NOMO-1 (cell line): Measurements from ENCODE around the gene SIRPB2.

ENCODE experiments used
- DNase-seq, 2 experiments: peaks; one replicate each; lab custom pipeline; 2025; ENCODE audit not compliant: unreplicated experiment in 2 of 2; lab: John Stamatoyannopoulos, UW

Gene SIRPB2

DNA sequence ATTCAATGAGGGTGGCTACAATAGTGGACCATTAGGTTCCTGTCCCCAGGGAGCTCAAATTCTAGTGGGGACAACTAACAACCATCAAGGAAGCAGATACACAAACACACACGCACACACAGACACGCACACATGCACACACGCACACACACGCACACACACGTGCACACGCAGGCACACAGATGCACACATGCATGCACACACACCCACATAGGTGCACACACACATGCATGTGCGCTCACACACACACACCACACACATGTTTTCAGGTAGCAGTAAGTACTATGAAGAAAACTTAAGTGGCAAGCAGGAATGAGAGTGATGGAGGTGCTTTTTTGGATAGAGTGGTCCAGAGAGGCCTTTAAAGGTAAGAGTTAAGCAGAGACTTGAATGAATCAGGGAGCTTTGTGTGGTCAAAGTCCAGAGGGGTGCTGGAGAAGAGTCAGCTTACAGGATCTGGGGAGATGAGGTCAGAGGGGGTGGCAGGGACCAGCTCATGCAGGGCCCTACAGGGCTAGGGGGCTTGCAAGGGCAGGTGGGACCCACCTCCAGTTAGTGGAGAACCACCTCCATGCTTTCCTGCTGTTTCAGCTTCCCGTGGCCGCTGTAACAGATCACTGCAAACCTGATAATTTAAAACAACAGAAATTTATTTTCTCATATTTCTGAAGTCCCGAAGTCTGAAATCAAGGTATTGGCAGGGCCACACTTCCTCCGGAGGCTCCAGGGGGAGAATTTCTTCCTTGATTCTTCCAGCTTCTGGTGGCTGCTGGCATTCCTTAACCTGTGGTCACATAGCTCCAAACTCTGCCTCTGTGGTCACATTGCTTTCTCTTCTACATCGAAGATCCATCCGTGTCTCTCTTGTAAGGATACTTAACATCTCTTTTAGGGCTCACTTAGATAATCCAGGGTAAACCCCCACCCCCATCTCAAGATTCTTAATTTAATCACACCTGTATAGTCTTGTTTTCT is 17.7 kb downstream of the SIRPB2 start:
- no peak for DNase-seq

DNA sequence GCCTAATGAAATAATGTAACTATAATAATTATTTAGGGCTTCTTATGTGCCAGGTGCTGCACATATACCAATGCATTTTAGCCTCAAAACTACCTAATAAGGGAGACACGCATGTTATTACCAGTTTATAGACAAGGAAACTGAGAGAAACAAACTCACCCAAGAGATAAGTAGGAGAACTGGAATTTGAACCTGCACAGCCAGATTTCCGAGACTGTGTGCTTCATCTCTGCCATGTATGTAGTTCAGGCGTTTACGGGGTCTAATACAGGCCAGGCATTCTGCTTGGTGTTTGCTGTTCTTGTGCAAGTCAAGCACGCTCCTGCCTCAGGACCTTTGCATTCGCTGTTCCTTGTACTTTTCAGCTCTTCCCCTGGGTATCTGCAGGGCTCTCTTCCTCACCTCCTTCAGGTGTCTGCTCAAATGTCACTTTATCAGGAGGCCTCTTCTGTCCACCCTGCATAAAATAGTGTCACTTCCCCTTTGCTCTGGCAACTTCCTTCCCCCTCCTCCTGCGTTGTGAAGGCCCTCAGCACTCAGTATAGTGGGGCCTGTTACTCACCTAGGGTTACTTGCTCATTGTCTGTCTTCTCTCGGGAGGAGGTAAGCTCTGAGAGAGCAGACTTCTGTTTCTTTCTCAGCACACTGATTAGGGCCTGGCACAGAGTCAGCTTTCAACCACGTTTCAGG is 18.5 kb downstream of the SIRPB2 start:
- peak; percentile 87 to 88 for DNase-seq

DNA sequence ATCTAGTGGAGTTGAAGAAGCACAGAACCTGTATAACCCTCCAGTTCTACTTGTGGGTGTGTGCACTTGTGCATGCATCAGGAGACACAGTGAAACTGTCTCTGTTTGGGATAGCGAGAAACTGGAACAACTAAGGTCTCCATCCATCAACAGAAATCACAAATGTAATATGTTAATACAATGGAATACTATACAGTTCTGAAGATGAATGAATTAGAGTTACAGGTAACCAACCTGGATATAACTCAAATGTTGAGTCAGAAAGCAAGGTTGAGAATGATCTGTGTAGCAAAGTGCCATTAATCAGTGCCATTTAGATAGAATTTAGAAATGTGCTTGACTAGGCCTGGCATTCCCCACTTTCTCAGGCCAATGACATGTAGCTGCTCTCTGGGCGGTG is 20.0 kb downstream of the SIRPB2 start:
- DNase-seq: no peak

DNA sequence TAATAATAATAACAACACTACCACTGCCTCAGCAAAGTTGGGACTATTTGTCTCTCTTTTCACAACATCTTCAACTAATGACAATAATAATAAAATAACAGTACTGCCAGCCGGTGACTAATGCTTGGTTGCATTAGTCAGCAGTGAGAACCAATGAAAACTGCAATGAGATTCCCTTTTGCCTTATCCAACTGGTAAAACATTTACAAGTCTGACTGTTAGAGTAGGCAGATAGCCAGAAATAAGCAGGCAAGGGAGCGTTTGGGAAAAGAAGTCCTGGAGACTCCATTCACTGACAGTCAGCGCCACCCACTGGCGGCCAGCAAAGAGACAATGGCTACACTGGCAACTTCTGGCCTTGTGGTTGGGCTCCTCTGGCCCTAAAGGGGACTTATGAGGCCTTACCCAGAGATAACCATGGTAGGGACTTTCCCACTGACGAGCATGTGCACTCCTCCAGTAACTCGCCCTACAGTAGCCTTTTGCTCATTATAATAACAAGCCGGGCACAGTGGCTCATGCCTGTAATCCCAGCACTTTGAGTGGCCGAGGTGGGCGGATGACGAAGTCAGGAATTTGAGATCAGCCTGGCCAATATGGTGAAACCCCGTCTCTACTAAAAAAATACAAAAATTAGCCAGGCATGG is 21.2 kb downstream of the SIRPB2 start:
- no peak for DNase-seq

DNA sequence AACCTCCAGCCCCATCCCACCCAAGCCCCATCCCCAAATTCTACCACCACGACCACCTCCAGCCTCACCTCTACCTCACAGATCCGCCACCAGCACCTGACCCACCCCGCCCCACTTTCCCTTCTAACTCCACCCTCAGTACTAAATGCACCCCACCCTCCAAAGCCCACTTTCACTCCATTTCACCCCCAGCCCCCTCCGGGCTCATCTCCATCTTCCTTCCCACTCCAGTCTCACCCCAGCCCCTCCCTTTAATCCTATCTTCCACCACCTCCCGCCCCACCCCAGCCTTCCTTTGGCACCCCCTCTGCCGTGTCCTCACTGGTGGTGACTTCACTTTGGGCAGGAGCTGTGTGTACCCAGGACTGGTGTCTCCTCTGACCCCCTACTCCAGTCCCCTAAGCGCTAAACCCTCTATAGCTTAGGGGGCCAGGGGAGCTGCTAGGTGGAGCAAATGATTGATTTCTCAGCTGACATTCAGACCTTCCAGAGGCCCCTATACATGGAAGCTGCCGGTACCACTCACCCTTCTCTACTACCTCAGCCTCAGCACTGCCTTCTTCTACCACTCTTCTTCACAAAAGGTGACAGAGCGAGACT is 21.8 kb downstream of the SIRPB2 start:
- DNase-seq: no peak

DNA sequence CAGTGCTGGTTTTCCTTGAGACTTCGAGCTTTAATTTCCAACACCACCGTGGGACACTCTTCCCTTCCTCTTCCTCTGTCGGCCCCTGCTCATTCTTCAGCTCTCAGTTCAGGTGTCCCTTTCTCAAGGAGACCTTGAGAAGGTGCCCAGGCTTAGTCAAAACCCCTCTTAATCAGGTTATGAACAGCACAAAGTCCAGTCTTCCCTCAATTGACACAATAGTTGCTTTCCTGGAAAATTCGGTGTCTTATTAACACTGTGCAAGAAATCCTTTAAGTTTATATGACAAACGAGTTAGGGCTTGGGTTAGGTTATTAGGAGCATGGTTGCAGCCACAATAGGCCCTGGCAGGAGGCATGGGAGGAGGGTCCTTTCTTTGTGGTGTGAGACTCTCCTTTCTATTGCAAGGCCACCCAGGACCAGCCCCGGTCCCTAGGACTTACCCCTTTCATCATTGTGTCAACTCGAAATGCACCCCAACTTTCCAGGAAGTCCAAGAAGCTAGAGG is 23.0 kb downstream of the SIRPB2 start:
- no peak for DNase-seq

DNA sequence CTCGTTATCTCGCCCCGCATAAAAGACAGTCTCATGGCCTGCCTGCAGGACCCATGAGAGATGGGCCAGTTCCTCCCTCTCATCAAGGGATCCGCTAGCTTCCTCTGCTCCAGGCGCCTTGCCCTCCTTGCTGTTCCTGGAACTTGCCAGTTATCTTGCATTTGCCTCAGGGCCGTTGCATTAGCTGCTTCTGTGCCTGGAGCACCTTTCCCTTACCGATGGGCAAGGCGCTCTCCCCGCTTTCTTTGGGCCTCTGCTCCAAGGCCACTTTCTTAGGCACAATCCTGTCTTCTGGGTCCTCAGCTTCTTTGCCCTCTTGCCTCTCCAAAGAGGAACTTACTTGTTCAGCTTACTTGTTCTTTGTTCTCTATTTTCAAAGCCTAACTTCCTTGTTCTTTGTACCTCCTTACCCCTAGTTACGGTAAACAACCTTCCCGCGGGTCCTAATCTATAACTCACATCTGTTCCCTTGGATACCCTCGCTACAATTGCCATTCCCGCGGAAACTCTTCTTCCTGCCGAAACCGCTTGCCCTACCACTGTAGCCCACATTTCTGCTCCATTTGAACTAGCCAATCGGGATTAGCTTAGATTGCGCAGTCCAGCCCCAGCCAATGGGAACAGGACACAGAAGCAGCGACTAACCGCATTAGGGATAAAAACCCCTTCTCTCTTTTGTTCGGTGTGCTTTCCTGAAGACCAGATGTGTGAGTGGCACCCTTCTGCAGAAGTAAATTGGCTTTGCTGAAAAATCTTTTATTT is 23.7 kb downstream of the SIRPB2 start:
- DNase-seq: peak; percentile 79 to 87

DNA sequence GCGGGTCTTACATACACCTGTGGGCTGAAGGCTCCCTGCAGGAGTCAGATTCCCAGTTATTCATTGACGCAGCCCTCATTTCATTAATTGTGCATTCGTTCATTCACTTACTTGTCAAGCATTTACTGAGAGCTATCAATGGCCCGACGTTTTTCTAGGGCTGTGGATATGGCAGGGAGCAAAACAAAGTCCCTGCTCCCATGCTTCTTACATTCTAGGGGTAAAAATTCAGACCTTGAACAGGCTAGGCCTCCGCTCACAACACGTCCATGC is 24.2 kb downstream of the SIRPB2 start:
- no peak for DNase-seq

DNA sequence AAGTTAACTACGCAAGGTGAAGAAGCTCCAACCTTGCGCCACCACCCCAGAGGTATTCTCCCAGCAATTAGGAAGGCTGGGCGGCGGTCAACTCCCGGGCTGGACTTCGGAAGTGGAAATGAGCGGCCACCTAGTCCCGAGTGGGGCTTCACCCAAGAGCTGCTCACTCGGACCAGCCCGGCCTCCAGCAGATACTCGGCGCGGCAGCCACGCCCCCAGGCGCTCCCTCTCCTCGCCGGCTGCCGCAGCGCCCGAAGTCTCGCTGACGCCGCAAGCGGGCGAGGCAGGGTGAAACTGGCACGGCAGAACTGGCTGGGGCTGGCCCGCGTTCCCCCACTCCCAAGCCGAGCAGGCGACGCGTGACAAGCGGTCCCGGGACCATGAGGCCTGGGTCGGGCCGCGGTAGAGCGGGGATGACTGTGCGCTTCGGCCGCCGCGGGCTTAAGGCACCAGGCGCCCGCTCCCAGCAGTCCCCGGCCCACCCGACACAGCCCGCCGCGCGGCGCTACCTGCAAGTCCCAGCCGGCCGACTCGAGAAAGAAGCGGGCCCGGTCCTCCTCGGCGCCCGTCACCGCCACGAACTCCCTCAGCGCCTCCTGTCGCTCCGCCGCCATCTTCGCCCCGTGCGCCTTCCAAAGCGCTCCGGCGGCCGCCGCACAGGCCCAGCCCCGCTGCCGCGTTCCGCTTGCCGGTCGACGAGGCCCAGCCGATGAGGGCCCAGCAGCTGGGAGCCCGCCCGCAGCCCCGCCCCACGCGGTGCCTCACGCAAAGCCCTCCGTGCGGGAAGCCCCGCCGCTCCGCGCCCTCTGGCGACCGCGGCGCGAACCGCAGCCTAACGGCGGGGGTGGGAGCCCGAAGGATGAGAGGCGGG is 24.8 kb downstream of the SIRPB2 start, which contains the start of gene NSFL1C:
NSFL1C (minus strand) TSS at position 639 of the 871 bp plus-strand sequence; CDS start at position 614, 25 bp downstream.
- peak; percentile 74 to 91 for DNase-seq

DNA sequence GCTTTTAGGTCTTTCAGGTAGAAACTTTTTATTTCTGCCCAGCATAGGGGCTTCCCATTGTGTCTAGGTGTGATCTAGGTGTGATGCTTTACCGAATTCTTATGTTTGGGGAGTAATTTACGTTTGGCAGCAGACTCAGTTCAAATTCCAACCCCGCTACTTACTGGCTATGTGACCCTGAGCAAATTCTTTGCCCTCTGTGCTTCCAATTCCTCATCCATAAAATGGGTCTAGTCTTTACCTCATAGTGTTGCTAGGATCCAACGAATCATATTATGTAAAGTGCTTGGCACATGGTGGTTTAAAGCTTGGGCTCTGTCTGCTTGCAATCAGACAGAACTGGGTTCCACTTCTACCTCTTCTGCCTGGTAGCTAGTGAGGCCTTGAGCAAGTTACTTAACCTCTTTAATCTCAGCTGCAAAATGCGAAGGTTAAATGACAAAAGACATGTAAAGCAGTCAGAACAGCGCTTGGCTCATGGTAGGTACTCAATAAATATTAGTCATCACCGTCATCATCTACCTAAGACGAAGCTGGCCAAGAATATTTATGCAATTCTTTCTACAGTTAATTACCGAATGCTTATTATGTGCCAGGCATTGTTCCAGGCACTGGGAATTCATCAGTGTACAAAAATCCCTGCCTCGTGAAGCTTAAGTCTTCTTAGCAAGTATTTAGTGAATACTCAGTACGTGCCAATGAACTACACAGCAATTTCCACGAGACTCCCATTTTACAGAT is 25.6 kb downstream of the SIRPB2 start:
- no peak for DNase-seq

DNA sequence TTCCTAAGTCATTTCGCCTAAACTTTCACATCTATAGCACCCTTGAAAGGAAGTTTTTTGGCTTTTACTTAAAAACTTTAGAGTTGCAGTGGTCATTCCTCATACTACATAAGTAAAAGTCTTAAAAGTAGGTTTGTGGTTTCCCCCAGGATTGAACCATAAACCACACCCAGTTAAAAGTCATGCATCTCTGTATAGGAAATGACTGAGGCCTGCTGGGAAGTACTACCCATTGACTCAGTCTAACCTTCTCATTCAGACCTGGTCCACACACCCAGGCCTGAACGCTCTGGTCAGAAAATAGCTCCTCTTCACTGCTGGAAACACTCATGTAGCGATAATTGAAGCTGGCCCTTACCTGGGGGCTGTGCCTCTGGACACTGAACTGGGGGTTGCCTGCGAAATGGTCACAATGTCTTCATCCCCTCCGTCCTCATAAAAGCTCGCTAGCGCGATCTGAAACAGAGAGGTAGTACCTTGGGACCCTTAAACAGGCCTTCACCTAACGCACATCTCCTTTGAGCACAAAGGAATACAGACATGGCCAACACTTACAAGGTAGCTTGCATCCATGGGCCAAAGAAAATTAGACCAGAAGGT is 27.1 kb downstream of the SIRPB2 start:
- no peak for DNase-seq

DNA sequence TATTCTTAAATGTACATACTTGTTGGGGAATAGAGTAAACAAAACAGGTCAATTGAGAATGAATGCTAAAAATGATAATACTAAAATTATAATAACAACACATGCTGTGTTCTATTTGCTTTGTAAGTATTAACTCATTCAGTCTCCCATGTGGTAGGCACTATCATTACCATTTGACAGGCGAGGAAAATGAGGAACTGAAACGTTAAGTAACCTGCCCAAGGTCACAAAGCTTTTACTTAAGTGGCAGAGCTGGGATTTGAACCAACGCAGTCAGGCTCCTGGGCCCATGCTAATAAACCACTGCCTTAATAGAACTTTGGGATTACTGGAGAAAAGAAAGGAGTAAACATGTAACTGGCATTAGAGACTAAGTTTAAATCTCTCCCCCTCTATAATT is 28.4 kb downstream of the SIRPB2 start:
- peak; percentile 53 to 70 for DNase-seq

DNA sequence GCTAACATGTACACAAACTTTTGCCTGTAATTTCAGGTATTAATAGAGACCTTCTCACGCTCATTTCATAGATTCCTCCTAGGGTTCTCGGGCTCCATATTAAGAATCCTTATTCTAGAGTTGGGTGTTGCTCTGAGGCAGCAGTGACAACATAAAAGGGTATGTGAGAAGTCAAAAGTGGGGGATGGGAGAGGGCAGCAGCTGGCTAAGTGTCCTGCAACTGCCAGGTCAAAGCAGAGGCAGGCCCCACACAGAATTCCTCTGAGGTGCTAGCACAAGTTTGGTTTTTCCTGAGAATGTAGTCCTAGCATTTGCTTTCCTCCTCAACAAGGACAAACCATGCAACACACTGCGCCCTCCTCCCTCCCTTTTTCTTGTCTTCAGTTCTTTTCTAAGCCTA is 29.2 kb downstream of the SIRPB2 start:
- DNase-seq: no peak

DNA sequence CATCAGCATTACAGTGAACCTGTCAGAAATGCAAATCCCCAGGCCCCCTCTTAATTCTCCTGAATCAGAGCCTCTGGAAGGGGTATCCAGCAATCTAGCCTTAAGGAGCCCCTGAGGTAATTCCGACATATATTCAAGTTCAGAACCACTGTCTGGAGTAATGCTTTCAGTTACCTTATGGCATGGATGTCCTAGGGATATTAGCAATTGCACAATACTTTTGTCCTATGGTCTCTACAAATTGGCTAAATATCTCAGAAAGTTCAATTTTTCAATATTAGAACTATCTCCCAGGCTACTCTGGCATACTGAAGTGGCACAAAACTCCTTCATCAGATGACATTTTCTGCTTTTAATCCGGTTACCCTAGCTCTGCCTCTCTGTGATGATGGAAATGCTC is 30.9 kb downstream of the SIRPB2 start:
- no peak for DNase-seq

DNA sequence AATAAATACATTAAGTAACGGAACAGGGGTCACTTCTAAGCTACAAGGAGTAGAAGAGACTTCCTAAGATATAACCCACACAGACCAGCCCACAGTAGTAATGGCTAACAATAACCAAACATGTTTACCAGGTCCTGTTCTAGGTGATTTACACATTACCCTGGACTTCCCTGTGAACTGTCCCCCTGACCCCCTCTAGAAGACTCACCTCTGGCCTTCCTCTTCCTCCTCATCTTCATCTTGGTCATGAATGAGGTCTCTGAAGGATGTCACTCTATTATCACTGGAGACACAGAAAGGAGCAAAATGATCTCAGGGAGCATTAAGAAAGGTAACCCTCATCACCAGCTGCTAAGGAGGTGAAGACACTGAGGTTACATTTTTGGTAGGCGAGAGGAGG is 33.2 kb downstream of the SIRPB2 start:
- DNase-seq: no peak

DNA sequence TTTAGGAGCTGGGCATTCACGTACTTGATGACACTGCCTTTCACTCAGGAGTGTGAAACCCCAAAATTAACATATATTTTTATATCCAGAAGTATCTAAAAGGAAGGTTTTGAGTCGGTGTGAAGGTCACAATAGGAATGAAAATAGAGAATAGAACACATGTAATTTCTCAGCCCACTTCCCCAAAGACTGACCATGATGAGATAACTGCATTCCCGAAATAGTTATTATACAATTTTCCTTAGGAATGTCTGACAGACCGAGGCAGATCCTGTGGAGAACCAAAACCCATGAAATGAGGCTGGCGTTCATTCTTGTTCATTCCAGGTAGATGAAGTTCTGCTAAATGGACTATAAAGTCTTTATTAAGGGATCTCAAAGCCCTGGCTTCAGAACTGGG is 34.9 kb downstream of the SIRPB2 start:
- no peak for DNase-seq

DNA sequence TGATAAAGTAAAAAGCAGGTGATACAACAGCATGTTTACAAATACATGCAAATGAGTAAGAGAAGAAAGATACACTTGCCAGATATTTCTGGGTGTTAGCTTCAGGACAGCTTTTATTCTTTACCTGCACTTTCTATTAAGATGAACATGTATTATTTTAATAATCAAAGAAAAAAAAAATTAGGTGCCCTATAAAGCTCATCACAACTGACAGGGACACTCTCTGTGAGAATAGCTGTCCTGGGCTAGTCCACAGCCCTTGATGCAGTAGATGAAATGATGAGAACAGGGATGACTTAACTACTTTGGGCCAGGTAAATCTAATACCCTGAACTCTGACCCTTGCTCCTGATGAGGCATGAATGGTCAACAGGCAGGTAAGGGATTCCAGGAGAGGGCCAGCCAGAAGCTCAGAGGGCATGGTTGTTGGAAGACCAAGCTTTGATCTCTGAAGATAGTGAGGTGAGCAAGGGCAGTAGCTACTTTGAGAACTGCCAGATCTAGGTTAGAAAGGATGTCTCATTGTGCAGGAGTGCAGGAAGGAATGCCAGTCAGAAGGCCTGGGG is 40.2 kb downstream of the SIRPB2 start:
- no peak for DNase-seq

DNA sequence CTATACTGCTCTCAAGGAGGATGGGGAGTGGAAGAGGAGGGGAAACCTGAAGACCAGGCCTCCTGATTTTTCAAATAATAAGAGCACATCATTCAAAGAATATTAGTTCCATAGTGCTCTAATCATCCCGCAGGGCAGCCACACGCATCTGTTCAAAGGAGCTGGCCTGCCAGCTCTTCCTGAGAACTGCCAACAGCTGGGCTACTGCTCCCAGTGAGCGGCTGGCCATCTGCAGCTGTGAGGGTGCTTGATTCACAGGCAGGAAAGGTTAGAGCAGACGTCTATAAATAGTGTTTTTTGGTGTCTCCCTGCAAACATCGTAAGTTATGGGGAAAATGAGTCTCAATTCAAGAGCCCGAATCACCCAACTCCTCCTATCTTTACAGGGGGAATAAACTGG is 41.9 kb downstream of the SIRPB2 start:
- DNase-seq: no peak
